Panc1 (cell line): ENCODE measurements around the gene GFI1B.

ENCODE experiments used
- CTCF ChIP-seq: fragments of 450-650 bp; IDR thresholded peaks from 2 replicates; pipeline ENCODE4 v1.5.1; 2017; ENCODE audit warnings: mild to moderate bottlenecking
- POLR2AphosphoS5 ChIP-seq: IDR thresholded peaks from 2 replicates; pipeline ENCODE4 v1.6.1; 2012; ENCODE audit warnings: mild to moderate bottlenecking, low read depth, low read length, moderate library complexity
- SIN3A ChIP-seq: IDR thresholded peaks from 2 replicates; pipeline ENCODE4 v1.6.1; 2012; ENCODE audit warnings: low read depth, mild to moderate bottlenecking, low read length, moderate library complexity, borderline replicate concordance; ENCODE audit not compliant: insufficient read depth
- TCF7L2 ChIP-seq: IDR thresholded peaks from 2 replicates; pipeline ENCODE4 v1.6.1; 2011; ENCODE audit warnings: mild to moderate bottlenecking, low read depth, low read length, inconsistent platforms
- TF ChIP-seq, protein P1 (sequence below), 2 experiments: IDR thresholded peaks; 2 replicates each; pipeline ENCODE4 v1.6.1; 2011 to 2012; ENCODE audit warnings: low read depth in 2 of 2, control low read depth in 1 of 2, low read length in 1 of 2, mild to moderate bottlenecking in 1 of 2, moderate library complexity in 1 of 2; ENCODE audit not compliant: insufficient read depth in 1 of 2

GRCh38 chr9:132937463-132937901 is 41.0 kb upstream of the GFI1B start:
- no peak for TF ChIP-seq CTCF
- TF ChIP-seq, protein P1, sequence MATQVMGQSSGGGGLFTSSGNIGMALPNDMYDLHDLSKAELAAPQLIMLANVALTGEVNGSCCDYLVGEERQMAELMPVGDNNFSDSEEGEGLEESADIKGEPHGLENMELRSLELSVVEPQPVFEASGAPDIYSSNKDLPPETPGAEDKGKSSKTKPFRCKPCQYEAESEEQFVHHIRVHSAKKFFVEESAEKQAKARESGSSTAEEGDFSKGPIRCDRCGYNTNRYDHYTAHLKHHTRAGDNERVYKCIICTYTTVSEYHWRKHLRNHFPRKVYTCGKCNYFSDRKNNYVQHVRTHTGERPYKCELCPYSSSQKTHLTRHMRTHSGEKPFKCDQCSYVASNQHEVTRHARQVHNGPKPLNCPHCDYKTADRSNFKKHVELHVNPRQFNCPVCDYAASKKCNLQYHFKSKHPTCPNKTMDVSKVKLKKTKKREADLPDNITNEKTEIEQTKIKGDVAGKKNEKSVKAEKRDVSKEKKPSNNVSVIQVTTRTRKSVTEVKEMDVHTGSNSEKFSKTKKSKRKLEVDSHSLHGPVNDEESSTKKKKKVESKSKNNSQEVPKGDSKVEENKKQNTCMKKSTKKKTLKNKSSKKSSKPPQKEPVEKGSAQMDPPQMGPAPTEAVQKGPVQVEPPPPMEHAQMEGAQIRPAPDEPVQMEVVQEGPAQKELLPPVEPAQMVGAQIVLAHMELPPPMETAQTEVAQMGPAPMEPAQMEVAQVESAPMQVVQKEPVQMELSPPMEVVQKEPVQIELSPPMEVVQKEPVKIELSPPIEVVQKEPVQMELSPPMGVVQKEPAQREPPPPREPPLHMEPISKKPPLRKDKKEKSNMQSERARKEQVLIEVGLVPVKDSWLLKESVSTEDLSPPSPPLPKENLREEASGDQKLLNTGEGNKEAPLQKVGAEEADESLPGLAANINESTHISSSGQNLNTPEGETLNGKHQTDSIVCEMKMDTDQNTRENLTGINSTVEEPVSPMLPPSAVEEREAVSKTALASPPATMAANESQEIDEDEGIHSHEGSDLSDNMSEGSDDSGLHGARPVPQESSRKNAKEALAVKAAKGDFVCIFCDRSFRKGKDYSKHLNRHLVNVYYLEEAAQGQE (IDR thresholded peaks at IDR 0.05; ENCODE audit: insufficient read depth in 1 of 2, low read depth in 2 of 2, low read length in 1 of 2) = no peak
- no peak for TF ChIP-seq POLR2AphosphoS5
- TF ChIP-seq TCF7L2 = no peak
- TF ChIP-seq SIN3A = no peak
